SK-N-SH (cell line): Measurements from ENCODE around the gene PSTPIP2.

Experiments
- CTCF ChIP-seq: fragments of 200-600 bp; sonication (generic); IDR thresholded peaks from 2 replicates; pipeline ENCODE4 v1.6.1; 2017; ENCODE audit warnings: antibody characterized with exemption, mild to moderate bottlenecking, moderate library complexity
- EZH2phosphoT487 ChIP-seq: fragments of 200-600 bp; sonication (generic); IDR thresholded peaks from 2 replicates; pipeline ENCODE4 v1.6.1; 2017; ENCODE audit warnings: low read depth, mixed run types, mild to moderate bottlenecking, antibody characterized with exemption, moderate library complexity, borderline replicate concordance
- FOXM1 ChIP-seq: IDR thresholded peaks from 2 replicates; pipeline ENCODE4 v1.4.0; 2012; ENCODE audit warnings: low read depth, mild to moderate bottlenecking
- GABPA ChIP-seq: IDR thresholded peaks from 2 replicates; pipeline ENCODE4 v1.4.0; 2012; ENCODE audit warnings: low read depth, mild to moderate bottlenecking
- POLR2AphosphoS5 ChIP-seq: IDR thresholded peaks from 2 replicates; pipeline ENCODE4 v1.6.1; 2012; ENCODE audit warnings: low read depth, low read length
- RXRA ChIP-seq: IDR thresholded peaks from 2 replicates; pipeline ENCODE4 v1.4.0; 2012; ENCODE audit warnings: low read depth, mild to moderate bottlenecking, borderline replicate concordance
- SIN3A ChIP-seq: IDR thresholded peaks from 2 replicates; pipeline ENCODE4 v1.6.1; 2012; ENCODE audit warnings: low read depth, mild to moderate bottlenecking, low read length, moderate library complexity, borderline replicate concordance
- SMC3 ChIP-seq: IDR thresholded peaks from 2 replicates; pipeline ENCODE4 v1.6.1; 2012; ENCODE audit warnings: low read depth, low read length, improper control_type of control experiment
- TEAD4 ChIP-seq: IDR thresholded peaks from 2 replicates; pipeline ENCODE4 v1.4.0; 2012; ENCODE audit warnings: mild to moderate bottlenecking, borderline replicate concordance; ENCODE audit not compliant: insufficient read depth
- YY1 ChIP-seq: IDR thresholded peaks from 2 replicates; pipeline ENCODE4 v1.4.0; 2012; ENCODE audit warnings: low read depth, mild to moderate bottlenecking
- TF ChIP-seq, protein P1 (sequence below): IDR thresholded peaks from 2 replicates; pipeline ENCODE4 v1.6.1; 2012; ENCODE audit warnings: mild to moderate bottlenecking, low read depth, low read length, moderate library complexity

GRCh38 chr18:45984546-45985235, 87.4 kb downstream of the PSTPIP2 start:
- TF ChIP-seq GABPA (no peak), CTCF (no peak), POLR2AphosphoS5 (no peak), EZH2phosphoT487 (no peak), SIN3A (no peak), YY1 (no peak), RXRA (no peak), SMC3 (no peak), FOXM1 (no peak), TEAD4 (no peak)
- TF ChIP-seq, protein P1, sequence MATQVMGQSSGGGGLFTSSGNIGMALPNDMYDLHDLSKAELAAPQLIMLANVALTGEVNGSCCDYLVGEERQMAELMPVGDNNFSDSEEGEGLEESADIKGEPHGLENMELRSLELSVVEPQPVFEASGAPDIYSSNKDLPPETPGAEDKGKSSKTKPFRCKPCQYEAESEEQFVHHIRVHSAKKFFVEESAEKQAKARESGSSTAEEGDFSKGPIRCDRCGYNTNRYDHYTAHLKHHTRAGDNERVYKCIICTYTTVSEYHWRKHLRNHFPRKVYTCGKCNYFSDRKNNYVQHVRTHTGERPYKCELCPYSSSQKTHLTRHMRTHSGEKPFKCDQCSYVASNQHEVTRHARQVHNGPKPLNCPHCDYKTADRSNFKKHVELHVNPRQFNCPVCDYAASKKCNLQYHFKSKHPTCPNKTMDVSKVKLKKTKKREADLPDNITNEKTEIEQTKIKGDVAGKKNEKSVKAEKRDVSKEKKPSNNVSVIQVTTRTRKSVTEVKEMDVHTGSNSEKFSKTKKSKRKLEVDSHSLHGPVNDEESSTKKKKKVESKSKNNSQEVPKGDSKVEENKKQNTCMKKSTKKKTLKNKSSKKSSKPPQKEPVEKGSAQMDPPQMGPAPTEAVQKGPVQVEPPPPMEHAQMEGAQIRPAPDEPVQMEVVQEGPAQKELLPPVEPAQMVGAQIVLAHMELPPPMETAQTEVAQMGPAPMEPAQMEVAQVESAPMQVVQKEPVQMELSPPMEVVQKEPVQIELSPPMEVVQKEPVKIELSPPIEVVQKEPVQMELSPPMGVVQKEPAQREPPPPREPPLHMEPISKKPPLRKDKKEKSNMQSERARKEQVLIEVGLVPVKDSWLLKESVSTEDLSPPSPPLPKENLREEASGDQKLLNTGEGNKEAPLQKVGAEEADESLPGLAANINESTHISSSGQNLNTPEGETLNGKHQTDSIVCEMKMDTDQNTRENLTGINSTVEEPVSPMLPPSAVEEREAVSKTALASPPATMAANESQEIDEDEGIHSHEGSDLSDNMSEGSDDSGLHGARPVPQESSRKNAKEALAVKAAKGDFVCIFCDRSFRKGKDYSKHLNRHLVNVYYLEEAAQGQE = no peak
